Neuronal stem cell (in vitro differentiated cells): ENCODE measurements around the gene TUBAL3.

Source experiments
- DNase-seq: peaks from one replicate; pipeline ENCODE4 v3.0.0-alpha.2; 2013; ENCODE audit warnings: low spot score
- H2AFZ ChIP-seq: one replicate; pipeline ENCODE4 v1.6.1; 2013; ENCODE audit warnings: mild to moderate bottlenecking, low read length, inconsistent platforms
- H2AK5ac ChIP-seq: 2 replicates; pipeline ENCODE4 v1.6.1; 2013; ENCODE audit warnings: low read depth, mild to moderate bottlenecking, inconsistent platforms, low read length, moderate library complexity, mixed read lengths
- H2BK120ac ChIP-seq: 2 replicates; pipeline ENCODE4 v1.6.1; 2013; ENCODE audit warnings: low read depth, mild to moderate bottlenecking, inconsistent platforms, low read length, moderate library complexity, mixed read lengths
- H2BK12ac ChIP-seq: one replicate; pipeline ENCODE4 v1.6.1; 2013; ENCODE audit warnings: low read length, inconsistent platforms
- H2BK15ac ChIP-seq: 2 replicates; pipeline ENCODE4 v1.6.1; 2013; ENCODE audit warnings: mild to moderate bottlenecking, low read length, inconsistent platforms, mixed read lengths
- H2BK5ac ChIP-seq: one replicate; pipeline ENCODE4 v1.6.1; 2013; ENCODE audit warnings: inconsistent platforms, mild to moderate bottlenecking, low read length, moderate library complexity
- H3K14ac ChIP-seq: one replicate; pipeline ENCODE4 v1.6.1; 2013; ENCODE audit warnings: low read length, inconsistent platforms
- H3K18ac ChIP-seq: 2 replicates; pipeline ENCODE4 v1.6.1; 2013; ENCODE audit warnings: low read length, inconsistent platforms
- H3K23ac ChIP-seq: 2 replicates; pipeline ENCODE4 v1.6.1; 2013; ENCODE audit warnings: low read depth, mild to moderate bottlenecking, mixed read lengths, low read length, inconsistent platforms; ENCODE audit not compliant: poor library complexity
- H3K27ac ChIP-seq: replicated peaks from 3 replicates; pipeline ENCODE4 v1.5.1; 2013; ENCODE audit warnings: low read length, inconsistent platforms
- H3K27me3 ChIP-seq, 3 experiments: 2 replicates each; pipeline ENCODE4 v1.6.1; 2013; ENCODE audit warnings: low read length in 3 of 3, mild to moderate bottlenecking in 2 of 3, inconsistent platforms in 1 of 3, low read depth in 1 of 3, mixed read lengths in 1 of 3, moderate library complexity in 1 of 3; ENCODE audit not compliant: control insufficient read depth in 3 of 3, insufficient read depth in 3 of 3
- H3K36me3 ChIP-seq, 2 donors: replicated peaks in 1 of 2; 2 replicates each; pipeline ENCODE4 v1.6.1; 2013; ENCODE audit warnings: low read length in 2 of 2; ENCODE audit not compliant: control insufficient read depth in 2 of 2, insufficient read depth in 2 of 2
- H3K4ac ChIP-seq: 2 replicates; pipeline ENCODE4 v1.6.1; 2013; ENCODE audit warnings: inconsistent platforms, mild to moderate bottlenecking, low read length, moderate library complexity
- H3K4me1 ChIP-seq, 2 donors: 1 replicate in 1 of 2; 2 replicates in 1 of 2; pipeline ENCODE4 v1.6.1; 2013; ENCODE audit warnings: low read length in 2 of 2, low read depth in 1 of 2; ENCODE audit not compliant: control insufficient read depth in 2 of 2, insufficient read depth in 1 of 2
- H3K4me2 ChIP-seq: one replicate; pipeline ENCODE4 v1.6.1; 2013; ENCODE audit warnings: mild to moderate bottlenecking, low read length, inconsistent platforms; ENCODE audit not compliant: insufficient read depth, poor library complexity, severe bottlenecking
- H3K4me3 ChIP-seq, 2 donors: 2 replicates each; pipeline ENCODE4 v1.5.1; 2013; ENCODE audit warnings: low read length in 2 of 2, mild to moderate bottlenecking in 2 of 2, inconsistent platforms in 1 of 2, moderate library complexity in 1 of 2
- H3K79me1 ChIP-seq: one replicate; pipeline ENCODE4 v1.6.1; 2013; ENCODE audit warnings: low read depth, mild to moderate bottlenecking, inconsistent platforms, low read length, moderate library complexity
- H3K9ac ChIP-seq: one replicate; pipeline ENCODE4 v1.6.1; 2013; ENCODE audit warnings: mild to moderate bottlenecking, low read depth, low read length, inconsistent platforms; ENCODE audit not compliant: poor library complexity
- H3K9me3 ChIP-seq, 2 donors: replicated peaks in 1 of 2; 2 replicates each; pipeline versions ENCODE3 to v1.6.1; 2013; ENCODE audit warnings: low read length in 2 of 2, mild to moderate bottlenecking in 2 of 2, inconsistent platforms in 1 of 2, low read depth in 1 of 2, mixed read lengths in 1 of 2, moderate library complexity in 1 of 2; ENCODE audit not compliant: control insufficient read depth in 2 of 2, insufficient read depth in 1 of 2
- H4K8ac ChIP-seq: one replicate; pipeline ENCODE4 v1.6.1; 2013; ENCODE audit warnings: low read depth, mild to moderate bottlenecking, inconsistent platforms, low read length, moderate library complexity
- H4K91ac ChIP-seq: one replicate; pipeline ENCODE4 v1.6.1; 2013; ENCODE audit warnings: low read length, low read depth, mild to moderate bottlenecking, inconsistent platforms; ENCODE audit not compliant: poor library complexity
- WGBS, 2 donors: extraction: QIAGEN DNeasy Blood & Tissue Kit; methylation state at CpG; one replicate each; pipeline ENCODE4 v1.1.7; 2013; ENCODE audit warnings: missing lambda C conversion rate in 2 of 2, mixed read lengths in 1 of 2; ENCODE audit not compliant: insufficient read length in 2 of 2, insufficient replicate concordance in 1 of 2; ENCODE audit errors: extremely low coverage in 2 of 2; 5-methylcytosine and 5-hydroxymethylcytosine counted together

Gene TUBAL3

GRCh38 chr10:5344746-5345145, 59.9 kb downstream of the TUBAL3 start:
- Histone ChIP-seq H4K91ac (no peak overlapping the region), H3K9me3 (no peaks in the 10 kb centered on the region), H3K23ac (no peak overlapping the region), H3K4me1 (no peaks in the 10 kb centered on the region), H2BK120ac (no peak overlapping the region), H3K14ac (no peak overlapping the region), H3K4me3 (no peak overlapping the region), H3K79me1 (no peaks in the 10 kb centered on the region), H3K27me3 (no peaks in the 10 kb centered on the region), H3K4me2 (no peak overlapping the region), H2AK5ac (no peak overlapping the region), H3K9ac (no peak overlapping the region), H2BK5ac (no peak overlapping the region), H3K27ac (no peak overlapping the region), H3K18ac (no peak overlapping the region), H2BK15ac (no peak overlapping the region), H2BK12ac (no peak overlapping the region), H4K8ac (no peak overlapping the region), H3K4ac (no peak overlapping the region), H2AFZ (no peak overlapping the region), H3K36me3 (no peaks in the 10 kb centered on the region)
- no peak for DNase-seq

- Histone ChIP-seq H4K8ac (no peak overlapping the region), H3K27me3 (no peaks in the 10 kb centered on the region), H3K9me3 (no peaks in the 10 kb centered on the region), H3K14ac (no peak overlapping the region), H3K36me3 (no peaks in the 10 kb centered on the region), H2BK15ac (no peak overlapping the region), H2BK5ac (no peak overlapping the region), H3K23ac (no peak overlapping the region), H3K79me1 (no peaks in the 10 kb centered on the region), H3K27ac (no peak overlapping the region), H3K9ac (no peak overlapping the region), H2BK120ac (no peak overlapping the region), H2AK5ac (no peak overlapping the region), H4K91ac (no peak overlapping the region), H3K4ac (no peak overlapping the region), H3K4me3 (no peak overlapping the region), H3K4me1 (no peaks in the 10 kb centered on the region), H2AFZ (no peak overlapping the region), H3K18ac (no peak overlapping the region), H2BK12ac (no peak overlapping the region), H3K4me2 (no peak overlapping the region)
- WGBS, 2 donors, result no CpG with 5 or more reads among the region's 4 CpGs
- DNase-seq, result no peak
These were observed 60.6 kb downstream of the TUBAL3 start for GRCh38 chr10:5343979-5344378.

DNA sequence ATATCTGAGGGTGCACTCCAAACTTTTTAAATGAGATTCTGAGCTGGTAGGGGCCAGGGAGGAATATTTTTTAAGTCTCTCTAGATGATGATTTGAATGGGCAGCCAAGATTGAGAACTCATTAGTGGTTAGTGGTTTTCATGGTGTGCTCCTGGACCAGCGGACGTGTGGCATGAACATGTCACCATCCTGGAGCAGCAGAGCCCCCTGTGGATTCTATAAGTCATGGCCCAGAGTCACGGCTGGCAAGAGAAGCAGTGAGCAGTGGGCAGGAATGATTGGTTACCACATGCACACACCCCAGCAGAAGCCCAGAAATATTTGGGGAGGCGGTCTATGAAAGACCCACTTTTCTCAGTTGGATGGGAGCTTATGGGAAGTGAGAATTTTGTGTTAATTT, 61.1 kb downstream of the TUBAL3 start:
- Histone ChIP-seq H2AK5ac (no peak overlapping the region), H2AFZ (no peak overlapping the region), H3K4ac (no peak overlapping the region), H3K4me3 (no peak overlapping the region), H3K18ac (no peak overlapping the region), H3K79me1 (no peaks in the 10 kb centered on the region), H2BK5ac (no peak overlapping the region), H3K14ac (no peak overlapping the region), H3K9ac (no peak overlapping the region), H3K27me3 (no peaks in the 10 kb centered on the region), H2BK120ac (no peak overlapping the region), H3K4me2 (no peak overlapping the region), H2BK15ac (no peak overlapping the region), H3K4me1 (no peaks in the 10 kb centered on the region), H4K91ac (no peak overlapping the region), H2BK12ac (no peak overlapping the region), H4K8ac (no peak overlapping the region), H3K27ac (no peak overlapping the region), H3K36me3 (no peaks in the 10 kb centered on the region), H3K23ac (no peak overlapping the region), H3K9me3 (no peaks in the 10 kb centered on the region)
- DNase-seq, result no peak
- WGBS, 2 donors, result no CpG with 5 or more reads among the region's 4 CpGs
